ENCODE measurements around the gene ZMYM4. TPM values are rescaled to one million over a fixed set of nuclear protein-coding genes. Genes with fewer than 3 reads are reported as not detected.

ZMYM4 gene
- polyA plus RNA-seq, 2 of the 4 experiments (the other 2 are of a cell fraction), result 12.2 to 36.3 TPM

- no peak overlapping the region for H3K4me3 ChIP-seq
- H3K4me2 ChIP-seq, result no peak overlapping the region
- FAIRE-seq (no peak), ATAC-seq (no peak), DNase-seq (ENCODE audit: low read depth in 1 of 2, low spot score in 1 of 2) (no peak)
- TF ChIP-seq, protein P1, sequence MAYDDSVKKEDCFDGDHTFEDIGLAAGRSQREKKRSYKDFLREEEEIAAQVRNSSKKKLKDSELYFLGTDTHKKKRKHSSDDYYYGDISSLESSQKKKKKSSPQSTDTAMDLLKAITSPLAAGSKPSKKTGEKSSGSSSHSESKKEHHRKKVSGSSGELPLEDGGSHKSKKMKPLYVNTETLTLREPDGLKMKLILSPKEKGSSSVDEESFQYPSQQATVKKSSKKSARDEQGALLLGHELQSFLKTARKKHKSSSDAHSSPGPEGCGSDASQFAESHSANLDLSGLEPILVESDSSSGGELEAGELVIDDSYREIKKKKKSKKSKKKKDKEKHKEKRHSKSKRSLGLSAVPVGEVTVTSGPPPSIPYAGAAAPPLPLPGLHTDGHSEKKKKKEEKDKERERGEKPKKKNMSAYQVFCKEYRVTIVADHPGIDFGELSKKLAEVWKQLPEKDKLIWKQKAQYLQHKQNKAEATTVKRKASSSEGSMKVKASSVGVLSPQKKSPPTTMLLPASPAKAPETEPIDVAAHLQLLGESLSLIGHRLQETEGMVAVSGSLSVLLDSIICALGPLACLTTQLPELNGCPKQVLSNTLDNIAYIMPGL (CRISPR knock-in tag; IDR thresholded peaks at IDR 0.05; ENCODE audit: borderline replicate concordance), result no peak
- no peak for TF ChIP-seq CBX8 (IDR thresholded peaks at IDR 0.05)
- no peak for TF ChIP-seq HDAC2 (IDR thresholded peaks at IDR 0.05)
- H3K4me1 ChIP-seq, result no peaks in the 10 kb centered on the region
- H3K27ac ChIP-seq, result no peak overlapping the region
- ChIA-PET CTCF (no interaction called here), POLR2A (no interaction called here)
- no peaks in the 10 kb centered on the region for H3K9me3 ChIP-seq
- WGBS (ENCODE audit: missing lambda C conversion rate), result 100% methylated on average over 3 of the region's 3 CpGs
Observed at GRCh38 chr1:35305383-35305782, 36.9 kb downstream of the ZMYM4 start.

DNA sequence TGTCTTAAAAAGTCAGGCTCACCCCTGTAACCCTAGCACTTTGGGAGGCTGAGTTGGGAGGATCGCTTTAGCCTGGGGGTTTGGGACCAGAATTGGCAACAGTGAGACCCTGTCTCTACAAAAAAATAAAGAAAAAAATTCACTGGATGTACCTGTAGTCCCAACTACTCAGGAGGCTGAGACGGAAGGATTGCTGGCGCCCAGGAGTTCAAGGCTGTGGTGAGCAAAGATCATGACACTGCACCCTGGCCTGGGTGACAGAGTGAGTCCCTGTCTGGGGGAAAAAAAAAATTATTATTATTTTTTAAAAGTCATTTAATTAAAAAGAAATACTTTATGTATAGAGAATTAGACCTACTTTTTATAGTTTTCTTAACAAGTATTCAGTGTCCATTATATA lies 47.1 kb downstream of the ZMYM4 start:
- no peak for TF ChIP-seq ZC3H11A (IDR thresholded peaks at IDR 0.05)
- no peak for TF ChIP-seq SREBF2 (IDR thresholded peaks at IDR 0.05)
- TF ChIP-seq CBX2 (IDR thresholded peaks at IDR 0.05; ENCODE audit: borderline replicate concordance, low read depth), result no peak
- no peak for TF ChIP-seq FOSB (CRISPR knock-in tag; IDR thresholded peaks at IDR 0.05)
- no peak for TF ChIP-seq KDM1A (IDR thresholded peaks at IDR 0.05; ENCODE audit: low read depth)
- TF ChIP-seq RNF2 (IDR thresholded peaks at IDR 0.05; ENCODE audit: borderline replicate concordance, low read depth), result no peak
- FAIRE-seq (no peak), ATAC-seq (no peak), DNase-seq (ENCODE audit: low read depth in 1 of 2, low spot score in 1 of 2) (no peak)
- Histone ChIP-seq H3K9me3 (no peaks in the 10 kb centered on the region), H3K4me3 (no peak overlapping the region), H3K27ac (no peak overlapping the region), H3K4me2 (no peak overlapping the region), H3K4me1 (no peaks in the 10 kb centered on the region)
- 98% methylated on average over 3 of the region's 3 CpGs for WGBS (ENCODE audit: missing lambda C conversion rate)
- POLR2A ChIA-PET, result no interaction called here
- CTCF ChIA-PET, result no interaction called here

GRCh38 chr1:35316264-35316663 lies 47.8 kb downstream of the ZMYM4 start:
- DNase-seq (ENCODE audit: low read depth in 1 of 2, low spot score in 1 of 2) (no peak), FAIRE-seq (no peak), ATAC-seq (no peak)
- Histone ChIP-seq H3K9me3 (no peaks in the 10 kb centered on the region), H3K4me1 (no peaks in the 10 kb centered on the region), H3K27ac (no peak overlapping the region), H3K4me3 (no peak overlapping the region), H3K4me2 (no peak overlapping the region)
- 81% methylated on average over 1 of the region's 1 CpG for WGBS (ENCODE audit: missing lambda C conversion rate)
- ChIA-PET POLR2A (no interaction called here), CTCF (no interaction called here)
- TF ChIP-seq E2F6 (IDR thresholded peaks at IDR 0.05; ENCODE audit: borderline replicate concordance, low read depth) (no peak), CEBPB (IDR thresholded peaks at IDR 0.05) (no peak), FOSB (CRISPR knock-in tag; IDR thresholded peaks at IDR 0.05) (no peak), JUNB (IDR thresholded peaks at IDR 0.05) (no peak), MAFK (IDR thresholded peaks at IDR 0.05; ENCODE audit: partially characterized antibody) (no peak), SREBF2 (IDR thresholded peaks at IDR 0.05) (no peak), HOXB13 (CRISPR knock-in tag; IDR thresholded peaks at IDR 0.05; ENCODE audit: low read depth) (no peak), RNF2 (IDR thresholded peaks at IDR 0.05; ENCODE audit: borderline replicate concordance, low read depth) (no peak), HOXA7 (CRISPR knock-in tag; IDR thresholded peaks at IDR 0.05) (no peak), BCL3 (IDR thresholded peaks at IDR 0.05) (no peak), SMC3 (IDR thresholded peaks at IDR 0.05) (no peak), TFCP2L1 (CRISPR knock-in tag; IDR thresholded peaks at IDR 0.05) (no peak)

Data from A549 (cell line).